HG03469 (cell line): ENCODE results near the gene RBM18.

Source experiments
- ATAC-seq: cut with Tn5 transposase; IDR thresholded peaks from one replicate; pipeline ENCODE4 v1.9.1; 2021; ENCODE audit warnings: mild to moderate bottlenecking, moderate library complexity, moderate number of reproducible peaks; ENCODE audit not compliant: unreplicated experiment

The RBM18 gene

GRCh38 chr9:122264360-122265148, at the start of gene RBM18, which contains the start of gene MRRF:
RBM18 (minus strand) TSS chr9:122264840; CDS start chr9:122261492, 3,348 bp downstream.
MRRF (plus strand) TSS chr9:122264882; CDS start chr9:122270892, 6,010 bp downstream.
- ATAC-seq = peak; percentile 70

- no peak for ATAC-seq
Measured at GRCh38 chr9:122314165-122314564, 49.5 kb upstream of the RBM18 start.

GRCh38 chr9:122309861-122310260, 45.2 kb upstream of the RBM18 start:
- no peak for ATAC-seq

GRCh38 chr9:122307925-122308324, 43.3 kb upstream of the RBM18 start:
- no peak for ATAC-seq

- ATAC-seq = no peak
Measured at GRCh38 chr9:122307061-122307460, 42.4 kb upstream of the RBM18 start.

- no peak for ATAC-seq
Measured at GRCh38 chr9:122302237-122303093, 37.8 kb upstream of the RBM18 start.

GRCh38 chr9:122297512-122297911, 32.9 kb upstream of the RBM18 start:
- no peak for ATAC-seq

GRCh38 chr9:122294531-122294930, 29.9 kb upstream of the RBM18 start:
- ATAC-seq = no peak

GRCh38 chr9:122291458-122291857, 26.8 kb upstream of the RBM18 start:
- no peak for ATAC-seq

GRCh38 chr9:122287214-122287720, 22.6 kb upstream of the RBM18 start:
- no peak for ATAC-seq

- peak; percentile 57 for ATAC-seq
Measured at GRCh38 chr9:122286764-122287163, 22.1 kb upstream of the RBM18 start.

- no peak for ATAC-seq
Measured at GRCh38 chr9:122281368-122281767, 16.7 kb upstream of the RBM18 start.

- no peak for ATAC-seq
Measured at GRCh38 chr9:122277285-122277897, 12.8 kb upstream of the RBM18 start.

- no peak for ATAC-seq
Measured at GRCh38 chr9:122276096-122276495, 11.5 kb upstream of the RBM18 start.

- ATAC-seq = no peak
Measured at GRCh38 chr9:122274055-122274454, 9.4 kb upstream of the RBM18 start.

- ATAC-seq = no peak
Measured at GRCh38 chr9:122268041-122268814, 3.6 kb upstream of the RBM18 start.

GRCh38 chr9:122265149-122265915, 692 bp upstream of the RBM18 start:
- ATAC-seq = peak; percentile 31

GRCh38 chr9:122263699-122264349, 816 bp downstream of the RBM18 start:
- ATAC-seq = no peak

GRCh38 chr9:122262073-122262472, 2.6 kb downstream of the RBM18 start:
- ATAC-seq = no peak
